OCI-M2 (cell line): Measurements from ENCODE around the gene LDLRAD4.

Experiments used
- DNase-seq: peaks from one replicate; lab custom pipeline; 2025; ENCODE audit not compliant: unreplicated experiment; lab: John Stamatoyannopoulos, UW

Gene LDLRAD4

GRCh38 chr18:13499803-13500202, 281.2 kb downstream of the LDLRAD4 start:
- DNase-seq = no peak

GRCh38 chr18:13500227-13500865, 281.8 kb downstream of the LDLRAD4 start:
- no peak for DNase-seq

- no peak for DNase-seq
Observed at GRCh38 chr18:13500869-13501542, 282.4 kb downstream of the LDLRAD4 start.

- DNase-seq = no peak
Observed at GRCh38 chr18:13501543-13501887, 283.0 kb downstream of the LDLRAD4 start.

GRCh38 chr18:13501891-13502290, 283.3 kb downstream of the LDLRAD4 start:
- no peak for DNase-seq

- DNase-seq = no peak
Observed at GRCh38 chr18:13502585-13502984, 284.0 kb downstream of the LDLRAD4 start.

- DNase-seq = no peak
Observed at GRCh38 chr18:13503836-13504235, 285.3 kb downstream of the LDLRAD4 start.

GRCh38 chr18:13505780-13506345, 287.3 kb downstream of the LDLRAD4 start:
- DNase-seq = no peak

- no peak for DNase-seq
Observed at GRCh38 chr18:13510594-13510993, 292.0 kb downstream of the LDLRAD4 start.

- DNase-seq = no peak
Observed at GRCh38 chr18:13511961-13512577, 293.5 kb downstream of the LDLRAD4 start.

GRCh38 chr18:13513021-13513420, 294.5 kb downstream of the LDLRAD4 start:
- peak; percentile 5 for DNase-seq

GRCh38 chr18:13513481-13513880, 294.9 kb downstream of the LDLRAD4 start:
- DNase-seq = no peak

GRCh38 chr18:13514558-13514957, 296.0 kb downstream of the LDLRAD4 start:
- DNase-seq = no peak

GRCh38 chr18:13516855-13517254, 298.3 kb downstream of the LDLRAD4 start:
- no peak for DNase-seq

GRCh38 chr18:13517369-13517768, 298.8 kb downstream of the LDLRAD4 start:
- DNase-seq = no peak

- no peak for DNase-seq
Observed at GRCh38 chr18:13518382-13518781, 299.8 kb downstream of the LDLRAD4 start.

- no peak for DNase-seq
Observed at GRCh38 chr18:13520306-13520705, 301.7 kb downstream of the LDLRAD4 start.

GRCh38 chr18:13520741-13521140, 302.2 kb downstream of the LDLRAD4 start:
- DNase-seq = no peak

GRCh38 chr18:13521418-13521817, 302.9 kb downstream of the LDLRAD4 start:
- DNase-seq = no peak

GRCh38 chr18:13522256-13522655, 303.7 kb downstream of the LDLRAD4 start:
- DNase-seq = no peak

GRCh38 chr18:13522861-13523660, 304.5 kb downstream of the LDLRAD4 start:
- DNase-seq = no peak
